A549 (cell line): ENCODE measurements around the gene SZT2.

Experiments used
- CTCF ChIP-seq: fragments of >200 bp; sonication (Bioruptor Twin); formaldehyde crosslinking; IDR thresholded peaks from 3 replicates; pipeline ENCODE4 v1.5.1; 2016
- EP300 ChIP-seq, 2 experiments: fragments of >200 bp; sonication (Bioruptor Twin); formaldehyde crosslinking; IDR thresholded peaks; 2 replicates in 1 of 2; 3 replicates in 1 of 2; pipeline ENCODE4 v1.6.1; 2016 to 2017
- JUN ChIP-seq, 2 experiments: fragments of >200 bp; sonication (Bioruptor Twin); formaldehyde crosslinking; IDR thresholded peaks; 2 replicates in 1 of 2; 3 replicates in 1 of 2; pipeline ENCODE4 v1.6.1; 2016 to 2017
- MAFK ChIP-seq: fragments of 450-650 bp; IDR thresholded peaks from 2 replicates; pipeline ENCODE4 v1.6.1; 2014; ENCODE audit not compliant: partially characterized antibody
- MYC ChIP-seq: IDR thresholded peaks from 2 replicates; pipeline ENCODE4 v1.6.1; 2012; ENCODE audit warnings: mild to moderate bottlenecking, inconsistent platforms, low read length, improper control_type of control experiment, borderline replicate concordance
- PBX3 ChIP-seq: IDR thresholded peaks from 2 replicates; pipeline ENCODE4 v1.6.1; 2012
- POLR2A ChIP-seq: IDR thresholded peaks from 2 replicates; pipeline ENCODE4 v1.6.1; 2012; ENCODE audit warnings: mild to moderate bottlenecking, low read length

GRCh38 chr1:43438006-43438405 lies 48.3 kb downstream of the SZT2 start:
- no peak for TF ChIP-seq POLR2A
- no peak for TF ChIP-seq CTCF
- TF ChIP-seq JUN (IDR thresholded peaks at IDR 0.05), result no peak
- no peak for TF ChIP-seq MAFK
- no peak for TF ChIP-seq EP300 (IDR thresholded peaks at IDR 0.05)
- no peak for TF ChIP-seq MYC
- TF ChIP-seq PBX3, result no peak
